HUES6 (cell line): ENCODE data around the gene TCN1.
"Not testable (repeated sequence)": the region's sequence is repeated elsewhere in the genome, so short reads cannot be mapped to it uniquely, and the experiment has no call there.

Experiments used
- H3K27ac ChIP-seq: 2 replicates; pipeline ENCODE4 v1.7.0; 2013; ENCODE audit warnings: low read depth, mild to moderate bottlenecking, low read length, inconsistent platforms
- H3K27me3 ChIP-seq: 2 replicates; pipeline ENCODE4 v1.6.1; 2013; ENCODE audit warnings: low read length; ENCODE audit not compliant: control insufficient read depth, insufficient read depth
- H3K36me3 ChIP-seq: 2 replicates; pipeline ENCODE4 v1.6.1; 2013; ENCODE audit warnings: low read length; ENCODE audit not compliant: control insufficient read depth, insufficient read depth
- H3K4me1 ChIP-seq: 2 replicates; pipeline ENCODE4 v1.6.1; 2013; ENCODE audit warnings: low read length; ENCODE audit not compliant: control insufficient read depth, insufficient read depth
- H3K4me3 ChIP-seq: 2 replicates; pipeline ENCODE4 v1.5.1; 2013; ENCODE audit warnings: low read depth, low read length
- H3K9ac ChIP-seq: one replicate; pipeline ENCODE4 v1.6.1; 2013; ENCODE audit warnings: mild to moderate bottlenecking, low read length
- H3K9me3 ChIP-seq: 2 replicates; pipeline ENCODE4 v1.6.1; 2013; ENCODE audit warnings: low read depth, low read length; ENCODE audit not compliant: control insufficient read depth, insufficient read depth

TCN1 gene

GRCh38 chr11:59866397-59866796 is at the start of gene TCN1:
Gene TCN1, minus strand, starts transcription at chr11:59866487. Its CDS starts 17 bp downstream, at chr11:59866470.
- Histone ChIP-seq H3K27ac (no peak within 1 kb of the TSS), H3K9me3 (no peaks in the 10 kb centered on the region), H3K4me1 (no peaks in the 10 kb centered on the region), H3K9ac (no peak within 1 kb of the TSS), H3K36me3 (no peaks in the 10 kb centered on the region), H3K27me3 (no peaks in the 10 kb centered on the region), H3K4me3 (no peak within 1 kb of the TSS)

DNA sequence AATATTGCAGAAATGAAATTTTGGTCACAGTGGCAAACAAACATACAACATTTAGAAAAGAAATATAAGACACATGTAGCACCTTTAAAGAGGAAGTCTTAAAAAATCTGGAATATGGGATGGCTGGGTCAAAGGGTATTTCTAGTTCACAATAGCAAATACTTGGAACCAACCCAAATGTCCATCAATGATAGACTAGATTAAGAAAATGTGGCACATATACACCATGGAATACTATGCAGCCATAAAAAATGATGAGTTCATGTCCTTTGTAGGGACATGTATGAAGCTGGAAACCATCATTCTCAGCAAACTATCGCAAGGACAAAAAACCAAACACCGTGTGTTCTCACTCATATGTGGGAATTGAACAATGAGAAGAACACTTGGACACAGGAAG is 37.3 kb upstream of the TCN1 start:
- not testable (repeated sequence) for H3K9me3 ChIP-seq, H3K36me3 ChIP-seq, H3K4me1 ChIP-seq, H3K9ac ChIP-seq, H3K27me3 ChIP-seq, H3K27ac ChIP-seq, H3K4me3 ChIP-seq

DNA sequence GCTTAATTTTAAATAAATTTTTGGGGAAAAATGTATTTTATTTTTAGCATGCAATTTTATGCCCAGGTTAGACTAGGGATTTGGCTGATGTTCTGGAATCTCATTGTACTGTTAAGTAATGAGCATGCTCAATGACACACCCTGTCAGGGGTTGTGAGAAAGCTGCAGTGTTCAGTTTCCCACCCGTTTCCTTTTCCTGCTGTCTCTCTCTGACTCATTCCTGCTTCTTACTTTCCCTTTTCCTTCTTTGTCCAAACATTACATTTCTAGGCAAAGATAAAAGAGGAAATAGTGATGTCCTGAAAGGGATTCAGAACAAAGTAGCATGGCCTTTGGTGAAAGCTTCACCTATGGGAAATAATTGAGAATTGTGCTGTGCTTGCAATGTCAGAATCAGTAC is 35.0 kb upstream of the TCN1 start:
- Histone ChIP-seq H3K9ac (no peak overlapping the region), H3K36me3 (no peaks in the 10 kb centered on the region), H3K27me3 (no peaks in the 10 kb centered on the region), H3K9me3 (no peaks in the 10 kb centered on the region), H3K27ac (no peak overlapping the region), H3K4me1 (no peaks in the 10 kb centered on the region; the same call in 1 of the 2 replicates), H3K4me3 (no peak overlapping the region)

DNA sequence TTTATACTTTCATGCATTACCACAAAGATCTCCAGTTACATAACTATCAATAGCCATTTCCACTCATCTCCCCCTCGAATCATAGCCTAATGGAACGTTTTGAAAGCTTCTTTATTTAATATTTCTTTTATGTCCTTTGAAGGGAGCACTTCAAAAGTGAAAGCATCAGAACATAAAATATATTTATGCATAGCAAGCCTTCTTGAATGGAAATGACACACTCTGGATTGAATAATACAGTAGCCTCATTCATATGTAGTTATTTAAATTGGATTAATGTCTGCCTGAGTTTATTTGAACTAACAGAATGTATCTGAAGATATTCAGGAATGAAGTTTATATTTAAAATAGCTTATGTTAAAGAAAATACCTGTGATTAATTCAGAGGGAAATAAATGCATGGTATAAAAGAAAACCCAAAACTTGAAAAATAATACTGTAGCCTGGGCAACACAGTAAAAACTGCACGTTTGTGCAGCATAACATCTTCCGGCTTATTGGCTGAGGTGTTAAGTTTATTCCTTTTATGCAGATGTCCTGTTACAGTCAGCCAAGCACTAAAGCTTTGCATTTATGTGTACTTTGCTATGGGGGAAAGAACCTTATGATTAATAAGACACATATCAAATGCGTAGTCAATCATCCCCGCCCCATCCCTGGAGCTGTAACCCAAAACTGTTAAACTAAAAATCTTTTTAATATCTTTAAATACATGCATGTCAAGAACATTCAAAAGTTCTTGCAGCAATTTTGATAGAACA is 34.3 kb upstream of the TCN1 start:
- no peak overlapping the region for H3K27ac ChIP-seq
- H3K4me3 ChIP-seq = no peak overlapping the region
- no peaks in the 10 kb centered on the region for H3K36me3 ChIP-seq
- no peaks in the 10 kb centered on the region for H3K27me3 ChIP-seq
- H3K4me1 ChIP-seq = no peaks in the 10 kb centered on the region; the same call in 1 of the 2 replicates
- H3K9ac ChIP-seq = no peak overlapping the region
- no peaks in the 10 kb centered on the region for H3K9me3 ChIP-seq

DNA sequence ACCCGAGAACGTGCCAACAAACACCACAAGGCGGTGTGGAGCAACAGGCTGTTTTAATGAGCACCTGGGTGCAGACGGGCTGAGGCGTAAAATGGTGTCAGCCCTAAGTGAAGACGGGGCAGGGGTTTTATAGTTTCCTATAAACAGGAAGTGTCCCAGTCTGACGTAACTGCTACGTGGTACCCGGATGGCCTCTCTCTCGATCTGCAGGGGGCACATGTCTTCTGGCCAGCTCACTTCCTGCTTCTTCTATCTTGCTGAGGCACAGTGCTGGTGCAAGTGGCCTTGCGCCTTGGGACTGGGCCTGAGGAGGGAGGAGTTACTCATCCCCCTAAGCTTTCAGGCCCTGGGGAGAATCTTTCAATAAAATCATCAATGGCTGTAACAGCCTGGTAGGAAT is 33.2 kb upstream of the TCN1 start:
- no peak overlapping the region for H3K4me3 ChIP-seq
- H3K9ac ChIP-seq = no peak overlapping the region
- H3K27me3 ChIP-seq = no peaks in the 10 kb centered on the region
- no peaks in the 10 kb centered on the region for H3K9me3 ChIP-seq
- H3K36me3 ChIP-seq = no peaks in the 10 kb centered on the region
- H3K27ac ChIP-seq = no peak overlapping the region
- H3K4me1 ChIP-seq = no peaks in the 10 kb centered on the region; the same call in 1 of the 2 replicates

DNA sequence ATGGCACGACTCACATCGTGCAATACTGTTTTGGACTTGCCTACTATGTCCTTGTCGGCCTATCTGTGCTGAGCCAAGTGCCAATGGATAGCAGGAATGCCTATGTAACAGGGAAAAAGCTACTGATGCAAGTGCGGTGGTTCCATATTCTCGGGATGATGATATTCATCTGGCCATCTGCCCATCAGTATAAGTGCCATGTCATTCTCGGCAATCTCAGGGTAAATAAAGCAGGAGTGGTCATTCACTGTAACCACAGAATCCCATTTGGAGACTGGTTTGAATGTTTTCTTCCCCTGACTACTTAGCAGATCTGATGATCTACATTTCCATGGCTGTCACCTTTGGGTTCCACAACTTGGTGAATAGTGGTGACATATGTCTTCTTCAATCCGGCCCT is 32.4 kb upstream of the TCN1 start:
- H3K4me3 ChIP-seq = no peak overlapping the region
- no peak overlapping the region for H3K27ac ChIP-seq
- H3K9me3 ChIP-seq = no peaks in the 10 kb centered on the region
- no peaks in the 10 kb centered on the region for H3K36me3 ChIP-seq
- no peaks in the 10 kb centered on the region for H3K27me3 ChIP-seq
- H3K4me1 ChIP-seq = no peaks in the 10 kb centered on the region; the same call in 1 of the 2 replicates
- H3K9ac ChIP-seq = no peak overlapping the region

GRCh38 chr11:59898046-59898445 is 31.8 kb upstream of the TCN1 start:
- Histone ChIP-seq H3K27ac (no peak overlapping the region), H3K36me3 (no peaks in the 10 kb centered on the region), H3K9me3 (no peaks in the 10 kb centered on the region), H3K4me1 (no peaks in the 10 kb centered on the region; the same call in 1 of the 2 replicates), H3K9ac (no peak overlapping the region), H3K4me3 (no peak overlapping the region), H3K27me3 (no peaks in the 10 kb centered on the region)

GRCh38 chr11:59894616-59895015 is 28.3 kb upstream of the TCN1 start:
- no peaks in the 10 kb centered on the region for H3K36me3 ChIP-seq
- H3K27ac ChIP-seq = no peak overlapping the region
- H3K27me3 ChIP-seq = no peaks in the 10 kb centered on the region
- no peak overlapping the region for H3K9ac ChIP-seq
- no peaks in the 10 kb centered on the region for H3K9me3 ChIP-seq
- peaks cover 11% of the 10 kb centered on the region for H3K4me1 ChIP-seq
- H3K4me3 ChIP-seq = no peak overlapping the region

DNA sequence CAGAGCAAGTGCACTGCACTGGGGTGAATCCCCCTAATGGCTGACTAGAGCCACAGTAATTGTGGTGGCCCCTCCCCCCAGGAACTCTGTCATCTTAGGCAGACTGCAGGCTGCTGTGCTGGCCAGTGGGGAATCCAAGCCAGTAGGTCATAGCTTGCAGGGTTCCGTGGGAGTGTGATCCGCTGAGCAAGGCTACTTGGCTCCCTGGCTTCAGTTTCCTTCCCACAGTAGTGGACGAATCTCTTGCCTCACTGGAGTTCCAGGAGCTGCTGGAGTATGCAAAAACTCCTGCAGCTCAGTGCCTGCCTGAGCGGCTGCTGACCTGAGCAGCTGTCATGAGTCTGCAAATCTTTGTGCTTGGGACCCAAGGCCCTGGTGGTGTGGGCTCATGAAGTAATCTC is 25.5 kb upstream of the TCN1 start:
- Histone ChIP-seq H3K27ac (no peak overlapping the region), H3K4me3 (peak overlapping the region; percentile 28), H3K27me3 (no peaks in the 10 kb centered on the region), H3K9me3 (peaks cover 7% of the 10 kb centered on the region; the same call in 1 of the 2 replicates), H3K9ac (peak overlapping the region; percentile 23), H3K36me3 (no peaks in the 10 kb centered on the region), H3K4me1 (peaks cover 11% of the 10 kb centered on the region)

DNA sequence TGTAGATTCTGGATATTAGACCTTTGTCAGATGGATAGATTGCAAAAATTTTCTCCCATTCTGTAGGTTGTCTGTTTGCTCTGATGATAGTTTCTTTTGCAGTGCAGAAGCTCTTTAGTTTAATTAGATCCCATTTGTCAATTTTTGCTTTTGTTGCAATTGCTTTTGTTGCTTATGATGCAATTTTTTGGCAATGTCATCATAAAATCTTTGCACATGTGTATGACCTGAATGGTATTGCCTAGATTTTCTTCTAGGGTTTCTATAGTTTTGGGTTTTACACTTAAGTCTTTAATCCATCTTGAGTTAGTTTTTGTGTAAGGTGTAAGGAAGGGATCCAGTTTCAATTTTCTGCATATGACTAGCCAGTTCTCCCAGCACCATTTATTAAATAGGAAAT is 20.9 kb upstream of the TCN1 start:
- not testable (repeated sequence) for H3K36me3 ChIP-seq, H3K9ac ChIP-seq, H3K27ac ChIP-seq, H3K4me3 ChIP-seq, H3K9me3 ChIP-seq, H3K27me3 ChIP-seq, H3K4me1 ChIP-seq

- no peaks in the 10 kb centered on the region for H3K36me3 ChIP-seq
- no peak overlapping the region for H3K9ac ChIP-seq
- H3K9me3 ChIP-seq = peaks cover 7% of the 10 kb centered on the region; the same call in 1 of the 2 replicates
- peaks cover 2% of the 10 kb centered on the region; the same call in 1 of the 2 replicates for H3K4me1 ChIP-seq
- no peak overlapping the region for H3K27ac ChIP-seq
- H3K4me3 ChIP-seq = no peak overlapping the region
- no peaks in the 10 kb centered on the region for H3K27me3 ChIP-seq
Measured at GRCh38 chr11:59883597-59883996, 17.3 kb upstream of the TCN1 start.
